GM06990 (cell line): ENCODE data around the gene NMU.
"Not testable (repeated sequence)": the region's sequence is repeated elsewhere in the genome, so short reads cannot be mapped to it uniquely, and the experiment has no call there.

Source experiments
- DNase-seq: peaks from one replicate; pipeline ENCODE4 v3.0.0-alpha.2; 2011; ENCODE audit not compliant: insufficient read length; ENCODE audit errors: extremely low read depth
- H3K27me3 ChIP-seq: replicated peaks from 2 replicates; pipeline ENCODE4 v1.6.0; 2011; ENCODE audit warnings: low read length; ENCODE audit not compliant: control insufficient read depth, insufficient read depth
- H3K36me3 ChIP-seq: 2 replicates; pipeline ENCODE4 v1.5.1; 2011; ENCODE audit warnings: low read length; ENCODE audit not compliant: control insufficient read depth, insufficient read depth
- H3K4me3 ChIP-seq: replicated peaks from 2 replicates; pipeline ENCODE4 v1.5.1; 2011; ENCODE audit warnings: low read depth, mild to moderate bottlenecking, control low read depth, low read length
- CTCF ChIP-seq: IDR thresholded peaks from 2 replicates; pipeline ENCODE4 v1.5.1; 2011; ENCODE audit warnings: low read length, control low read depth, mild to moderate bottlenecking, inconsistent platforms; ENCODE audit not compliant: insufficient read depth, poor library complexity, severe bottlenecking

NMU gene

GRCh38 chr4:55554453-55555030 lies 81.6 kb downstream of the NMU start:
- Histone ChIP-seq H3K27me3 (no peaks in the 10 kb centered on the region), H3K4me3 (no peak overlapping the region), H3K36me3 (no peaks in the 10 kb centered on the region)
- DNase-seq: no peak
- TF ChIP-seq CTCF: peak; percentile 40

GRCh38 chr4:55553441-55554201 lies 82.5 kb downstream of the NMU start:
- DNase-seq: no peak

GRCh38 chr4:55551964-55552363 lies 84.1 kb downstream of the NMU start:
- not testable (repeated sequence) for H3K27me3 ChIP-seq, H3K4me3 ChIP-seq, DNase-seq, H3K36me3 ChIP-seq

More at GRCh38 chr4:55553441-55554201, 82.5 kb downstream of the NMU start:
- TF ChIP-seq CTCF: no peak
- H3K27me3 ChIP-seq: no peaks in the 10 kb centered on the region
- H3K36me3 ChIP-seq: no peaks in the 10 kb centered on the region
- no peak overlapping the region; the same call in none of the 2 replicates for H3K4me3 ChIP-seq

- Histone ChIP-seq H3K36me3 (no peaks in the 10 kb centered on the region), H3K4me3 (no peak overlapping the region), H3K27me3 (no peaks in the 10 kb centered on the region)
- no peak for DNase-seq
- TF ChIP-seq CTCF: no peak
These were observed 86.2 kb downstream of the NMU start for GRCh38 chr4:55549888-55550287.

GRCh38 chr4:55547918-55548317 lies 88.2 kb downstream of the NMU start:
- H3K36me3 ChIP-seq: no peaks in the 10 kb centered on the region
- no peak for DNase-seq
- no peak overlapping the region; the same call in 1 of the 2 replicates for H3K4me3 ChIP-seq
- TF ChIP-seq CTCF: no peak
- H3K27me3 ChIP-seq: no peaks in the 10 kb centered on the region

- TF ChIP-seq CTCF: no peak
- H3K27me3 ChIP-seq: no peaks in the 10 kb centered on the region
- H3K4me3 ChIP-seq: peak overlapping the region; percentile 87
- DNase-seq: no peak
- H3K36me3 ChIP-seq: no peaks in the 10 kb centered on the region
These were observed 88.7 kb downstream of the NMU start for GRCh38 chr4:55547466-55547770.
